Endothelial cell (in vitro differentiated cells): ENCODE measurements around the gene GPR15LG. TPM values are rescaled to one million over a fixed set of nuclear protein-coding genes. Genes with fewer than 3 reads are reported as not detected.
"Not testable (repeated sequence)": the region's sequence is repeated elsewhere in the genome, so short reads cannot be mapped to it uniquely, and the experiment has no call there.

Experiments
- DNase-seq: peaks from one replicate; pipeline ENCODE4 v3.0.0; 2021; ENCODE audit warnings: low spot score
- H3K27ac Mint-ChIP-seq: one replicate; pipeline ENCODE4 v1.8.0; 2021; ENCODE audit warnings: mixed read lengths, inconsistent platforms; ENCODE audit not compliant: unreplicated experiment
- H3K27me3 Mint-ChIP-seq: one replicate; pipeline ENCODE4 v1.8.0; 2021; ENCODE audit warnings: mild to moderate bottlenecking, moderate library complexity, mixed read lengths, inconsistent platforms; ENCODE audit not compliant: unreplicated experiment
- H3K36me3 Mint-ChIP-seq: one replicate; pipeline ENCODE4 v1.8.0; 2021; ENCODE audit warnings: mild to moderate bottlenecking, low read depth, mixed read lengths, inconsistent platforms; ENCODE audit not compliant: unreplicated experiment
- H3K4me1 Mint-ChIP-seq: one replicate; pipeline ENCODE4 v1.8.0; 2021; ENCODE audit warnings: mild to moderate bottlenecking, mixed read lengths, inconsistent platforms; ENCODE audit not compliant: unreplicated experiment
- H3K4me3 Mint-ChIP-seq: one replicate; pipeline ENCODE4 v1.8.0; 2021; ENCODE audit warnings: mild to moderate bottlenecking, mixed read lengths, inconsistent platforms; ENCODE audit not compliant: unreplicated experiment
- H3K9me3 Mint-ChIP-seq: one replicate; pipeline ENCODE4 v1.8.0; 2021; ENCODE audit warnings: mixed read lengths, inconsistent platforms; ENCODE audit not compliant: unreplicated experiment
- CTCF ChIP-seq: fragments of 200-600 bp; sonication (generic); IDR thresholded peaks from one replicate; pipeline ENCODE4 v1.5.0; 2021; ENCODE audit warnings: antibody characterized with exemption; ENCODE audit not compliant: unreplicated experiment
- total RNA-seq: library from RNA; stranded (reverse); fragmentation: NEBNext Ultra II Directional; extraction: Animal tissue kit (Norgen Biotek cat#: 25700); gene quantifications from one replicate; pipeline ENCODE4 v1.2.1, GENCODE V29; 2021; ENCODE audit not compliant: unreplicated experiment

Gene GPR15LG
- total RNA-seq, 1 donor from 2014 or later: not detected

- TF ChIP-seq CTCF: no peak
- Mint-ChIP-seq H3K27ac (no peak overlapping the region), H3K9me3 (no peaks in the 10 kb centered on the region), H3K36me3 (no peaks in the 10 kb centered on the region), H3K4me3 (no peak overlapping the region), H3K27me3 (peaks cover 2% of the 10 kb centered on the region), H3K4me1 (no peaks in the 10 kb centered on the region)
- no peak for DNase-seq
Observed at GRCh38 chr10:84163996-84164395, 9.6 kb upstream of the GPR15LG start.

GRCh38 chr10:84164442-84164841 lies 9.2 kb upstream of the GPR15LG start:
- Mint-ChIP-seq H3K4me3 (no peak overlapping the region), H3K27me3 (no peaks in the 10 kb centered on the region), H3K27ac (no peak overlapping the region), H3K9me3 (no peaks in the 10 kb centered on the region), H3K4me1 (no peaks in the 10 kb centered on the region), H3K36me3 (no peaks in the 10 kb centered on the region)
- TF ChIP-seq CTCF: no peak
- no peak for DNase-seq

- no peaks in the 10 kb centered on the region for H3K4me1 Mint-ChIP-seq
- no peaks in the 10 kb centered on the region for H3K27me3 Mint-ChIP-seq
- no peak overlapping the region for H3K27ac Mint-ChIP-seq
- H3K9me3 Mint-ChIP-seq: no peaks in the 10 kb centered on the region
- no peaks in the 10 kb centered on the region for H3K36me3 Mint-ChIP-seq
- H3K4me3 Mint-ChIP-seq: no peak overlapping the region
- no peak for DNase-seq
- no peak for TF ChIP-seq CTCF
Observed at GRCh38 chr10:84166620-84167288, 6.8 kb upstream of the GPR15LG start.

- H3K4me1 Mint-ChIP-seq, H3K27me3 Mint-ChIP-seq, H3K27ac Mint-ChIP-seq, H3K36me3 Mint-ChIP-seq, DNase-seq, H3K4me3 Mint-ChIP-seq, H3K9me3 Mint-ChIP-seq: not testable (repeated sequence)
Observed at GRCh38 chr10:84167289-84167653, 6.3 kb upstream of the GPR15LG start.

- not testable (repeated sequence) for H3K27me3 Mint-ChIP-seq, DNase-seq, H3K9me3 Mint-ChIP-seq, H3K4me1 Mint-ChIP-seq, H3K36me3 Mint-ChIP-seq, H3K27ac Mint-ChIP-seq, H3K4me3 Mint-ChIP-seq
Observed at GRCh38 chr10:84168382-84168781, 5.2 kb upstream of the GPR15LG start.

- not testable (repeated sequence) for H3K9me3 Mint-ChIP-seq, H3K36me3 Mint-ChIP-seq, DNase-seq, H3K27ac Mint-ChIP-seq, H3K4me1 Mint-ChIP-seq, H3K27me3 Mint-ChIP-seq, H3K4me3 Mint-ChIP-seq
Observed at GRCh38 chr10:84171237-84171636, 2.4 kb upstream of the GPR15LG start.

GRCh38 chr10:84171700-84172466 lies 1.7 kb upstream of the GPR15LG start:
- not testable (repeated sequence) for H3K4me3 Mint-ChIP-seq, H3K27ac Mint-ChIP-seq, H3K4me1 Mint-ChIP-seq

More at GRCh38 chr10:84171700-84172466, 1.7 kb upstream of the GPR15LG start:
- H3K9me3 Mint-ChIP-seq, H3K27me3 Mint-ChIP-seq, H3K36me3 Mint-ChIP-seq, DNase-seq: not testable (repeated sequence)
